NB4 (cell line): ENCODE data around the gene EIF4EBP2.

ENCODE experiments used
- DNase-seq: peaks from one replicate; pipeline ENCODE4 v3.0.0; 2010; ENCODE audit warnings: low read depth
- H3K4me3 ChIP-seq: one replicate; pipeline ENCODE4 v1.5.1; 2011; ENCODE audit warnings: mild to moderate bottlenecking, low read depth, low read length, moderate library complexity
- CTCF ChIP-seq: IDR thresholded peaks from one replicate; pipeline ENCODE4 v1.5.1; 2012; ENCODE audit warnings: low read depth, low read length
- MAX ChIP-seq: IDR thresholded peaks from 2 replicates; pipeline ENCODE4 v1.6.1; 2011; ENCODE audit warnings: low read depth, low read length
- MYC ChIP-seq: IDR thresholded peaks from 2 replicates; pipeline ENCODE4 v1.6.1; 2011; ENCODE audit warnings: low read depth, low read length
- POLR2A ChIP-seq: IDR thresholded peaks from 2 replicates; pipeline ENCODE4 v1.6.1; 2011; ENCODE audit warnings: mild to moderate bottlenecking; ENCODE audit not compliant: insufficient read length; ENCODE audit errors: extremely low read depth

Gene EIF4EBP2

GRCh38 chr10:70360215-70360614 is 43.7 kb upstream of the EIF4EBP2 start:
- no peak overlapping the region for H3K4me3 ChIP-seq
- DNase-seq, result no peak
- no peak for TF ChIP-seq POLR2A
- TF ChIP-seq CTCF, result no peak
- no peak for TF ChIP-seq MAX
- no peak for TF ChIP-seq MYC

GRCh38 chr10:70362328-70362727 is 41.6 kb upstream of the EIF4EBP2 start:
- no peak overlapping the region for H3K4me3 ChIP-seq
- peak; percentile 39 for DNase-seq
- TF ChIP-seq CTCF (no peak), MAX (no peak), MYC (no peak), POLR2A (no peak)

- no peak overlapping the region for H3K4me3 ChIP-seq
- TF ChIP-seq MYC (no peak), MAX (no peak), POLR2A (no peak)
- no peak for DNase-seq
Measured at GRCh38 chr10:70363292-70363691, 40.7 kb upstream of the EIF4EBP2 start.

- DNase-seq, result peak; percentile 99
- H3K4me3 ChIP-seq, result no peak overlapping the region
Measured at GRCh38 chr10:70363971-70364771, 39.8 kb upstream of the EIF4EBP2 start.

GRCh38 chr10:70364772-70365091 is 39.2 kb upstream of the EIF4EBP2 start:
- no peak overlapping the region for H3K4me3 ChIP-seq
- TF ChIP-seq CTCF, result no peak
- no peak for TF ChIP-seq MYC
- no peak for TF ChIP-seq MAX
- no peak for TF ChIP-seq POLR2A
- DNase-seq, result no peak

More at GRCh38 chr10:70363971-70364771, 39.8 kb upstream of the EIF4EBP2 start:
- TF ChIP-seq POLR2A (no peak), MYC (peak; percentile 67; the same call in 1 of the 2 replicates), CTCF (peak; percentile 86)

GRCh38 chr10:70367195-70367796 is 36.6 kb upstream of the EIF4EBP2 start:
- TF ChIP-seq CTCF (no peak), POLR2A (no peak)
- DNase-seq, result no peak
- H3K4me3 ChIP-seq, result no peak overlapping the region
